Measurements from ENCODE around the gene PABPC1L2B.
"Not testable (repeated sequence)": the region's sequence is repeated elsewhere in the genome, so short reads cannot be mapped to it uniquely, and the experiment has no call there.

GRCh38 chrX:73004032-73004431 is 1.3 kb downstream of the PABPC1L2B start:
- TF ChIP-seq CTCF (IDR thresholded peaks at IDR 0.05; ENCODE audit: low read depth, low read length); MAX (IDR thresholded peaks at IDR 0.05; ENCODE audit: low read depth, low read length); POLR2A (IDR thresholded peaks at IDR 0.05; ENCODE audit: extremely low read depth, insufficient read length); MYC (IDR thresholded peaks at IDR 0.05; ENCODE audit: low read depth, low read length): not testable (repeated sequence)
